Panc1 (cell line): Measurements from ENCODE around the gene CHCHD1. TPM values are rescaled to one million over a fixed set of nuclear protein-coding genes. Genes with fewer than 3 reads are reported as not detected.
A peak's percentile ranks its signal among the peaks of the same experiment; 100 is the strongest.

ENCODE experiments used
- ATAC-seq: fragments of 200-7000 bp; cut with Tn5 transposase; 2 replicates; pipeline ENCODE4 v1.9.1; 2020; ENCODE audit warnings: mild to moderate bottlenecking, moderate library complexity
- BruUV-seq: library from RNA; stranded (reverse); fragments of 400-500 nt; replicated peaks from 2 replicates; lab custom pipeline; 2021; lab: Mats Ljungman, UMichigan
- CTCF ChIA-PET: fragments of 300-600 bp; sonication (Branson Sonifier 250); formaldehyde crosslinking; loops from one replicate; lab custom pipeline; 2022; ENCODE audit warnings: antibody characterized with exemption; lab: Charles Lee
- POLR2A ChIA-PET: fragments of 300-600 bp; sonication (Branson Sonifier 250); formaldehyde crosslinking; loops from one replicate; lab custom pipeline; 2022; ENCODE audit warnings: antibody characterized with exemption; lab: Charles Lee
- DNase-seq: peaks from one replicate; pipeline ENCODE4 v3.0.0-alpha.2; 2010; ENCODE audit warnings: low read depth, low spot score
- H3K27ac ChIP-seq: 2 replicates; pipeline ENCODE4 v1.5.1; 2011; ENCODE audit warnings: mild to moderate bottlenecking, low read length, inconsistent platforms
- H3K27me3 ChIP-seq: fragments of 200-500 bp; sonication (Bioruptor generic); 2 replicates; pipeline ENCODE4 v1.6.0; 2014; ENCODE audit warnings: low read length, inconsistent platforms; ENCODE audit not compliant: control insufficient read depth, insufficient read depth
- H3K36me3 ChIP-seq: fragments of 200-500 bp; sonication (Bioruptor generic); 2 replicates; pipeline ENCODE4 v1.5.1; 2014; ENCODE audit warnings: inconsistent platforms, mild to moderate bottlenecking, low read length, moderate library complexity; ENCODE audit not compliant: control insufficient read depth, insufficient read depth
- H3K4me1 ChIP-seq: 2 replicates; pipeline ENCODE4 v1.5.1; 2011; ENCODE audit warnings: inconsistent platforms, mild to moderate bottlenecking, low read length, moderate library complexity; ENCODE audit not compliant: control insufficient read depth, insufficient read depth
- H3K4me3 ChIP-seq, 2 experiments: 2 replicates each; pipeline ENCODE4 v1.5.1; 2011 to 2012; ENCODE audit warnings: low read depth in 2 of 2, low read length in 2 of 2, mild to moderate bottlenecking in 2 of 2, inconsistent platforms in 1 of 2, moderate library complexity in 1 of 2
- H3K9me3 ChIP-seq: fragments of 200-500 bp; sonication (Bioruptor generic); 2 replicates; pipeline ENCODE4 v1.5.1; 2014; ENCODE audit warnings: low read depth, mild to moderate bottlenecking, inconsistent platforms, low read length, moderate library complexity; ENCODE audit not compliant: control insufficient read depth, insufficient read depth
- POLR2AphosphoS5 ChIP-seq: IDR thresholded peaks from 2 replicates; pipeline ENCODE4 v1.6.1; 2012; ENCODE audit warnings: mild to moderate bottlenecking, low read depth, low read length, moderate library complexity
- REST ChIP-seq, 2 experiments: IDR thresholded peaks; 2 replicates each; pipeline ENCODE4 v1.6.1; 2011 to 2012; ENCODE audit warnings: low read depth in 2 of 2, control low read depth in 1 of 2, low read length in 1 of 2, mild to moderate bottlenecking in 1 of 2, moderate library complexity in 1 of 2; ENCODE audit not compliant: insufficient read depth in 1 of 2
- SIN3A ChIP-seq: IDR thresholded peaks from 2 replicates; pipeline ENCODE4 v1.6.1; 2012; ENCODE audit warnings: low read depth, mild to moderate bottlenecking, low read length, moderate library complexity, borderline replicate concordance; ENCODE audit not compliant: insufficient read depth
- TCF7L2 ChIP-seq: IDR thresholded peaks from 2 replicates; pipeline ENCODE4 v1.6.1; 2011; ENCODE audit warnings: mild to moderate bottlenecking, low read depth, low read length, inconsistent platforms
- in situ Hi-C: cut with HindIII; loops from 2 replicates; pipeline ENCODE4 v1.10.0; 2016; ENCODE audit warnings: low sequenced_read_pairs, low pct_unique_long_range_greater_than_20kb
- intact Hi-C: fragments of 100-400 bp; cut with micrococcal nuclease; formaldehyde crosslinking; loops from one replicate; pipeline ENCODE4 v1.10.0; 2022; ENCODE audit not compliant: unreplicated experiment
- total RNA-seq: library from RNA; stranded (reverse); gene quantifications from one replicate; pipeline ENCODE4 v1.2.1, GENCODE V29; 2021; ENCODE audit not compliant: unreplicated experiment
- TF ChIP-seq, protein P1 (sequence below): fragments of 450-650 bp; IDR thresholded peaks from 2 replicates; pipeline ENCODE4 v1.5.1; 2017; ENCODE audit warnings: mild to moderate bottlenecking

Gene CHCHD1
- total RNA-seq, 1 experiment from 2014 or later, result 41.2 TPM

DNA sequence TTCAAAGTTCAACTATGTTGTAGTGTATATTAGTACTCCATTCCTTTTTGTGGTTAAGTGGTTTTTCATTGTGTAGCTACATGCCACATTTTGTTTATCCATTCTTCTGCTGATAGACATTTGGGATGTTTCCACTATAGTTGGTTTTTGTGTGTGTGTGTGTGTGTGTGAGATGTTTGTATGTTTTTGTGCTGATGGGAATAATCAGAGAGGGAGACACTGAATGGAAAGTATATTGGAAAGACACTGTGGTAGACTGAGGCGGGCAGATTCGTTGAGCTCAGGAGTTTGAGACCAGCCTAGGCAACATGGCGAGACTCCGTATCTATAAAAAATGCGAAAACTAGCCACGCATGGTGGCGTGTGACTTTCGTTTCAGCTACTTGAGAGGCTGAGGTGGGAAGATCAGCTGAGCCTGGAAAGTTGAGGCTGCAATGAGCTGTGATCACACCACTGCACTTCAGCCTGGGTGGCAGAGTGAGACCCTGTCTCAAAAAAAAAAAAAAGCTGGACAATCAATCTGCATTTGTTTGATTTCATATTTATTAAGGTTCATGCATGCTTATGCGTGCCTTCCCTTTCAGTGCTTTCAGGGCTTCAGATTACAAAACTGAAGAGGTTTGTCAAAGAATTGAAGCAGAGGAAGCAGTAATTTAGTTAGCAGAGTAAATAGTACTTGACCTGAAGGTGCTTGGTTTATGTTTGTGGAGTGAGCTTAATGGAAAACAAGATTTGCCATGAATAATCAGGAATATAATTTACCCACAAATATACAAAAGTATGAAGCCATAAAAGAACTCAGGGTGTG lies 22.9 kb upstream of the CHCHD1 start:
- in situ Hi-C loops (no loop called here), intact Hi-C loops (no loop called here)
- H3K27me3 ChIP-seq, result no peaks in the 10 kb centered on the region
- no peaks in the 10 kb centered on the region for H3K9me3 ChIP-seq
- no peak overlapping the region for H3K27ac ChIP-seq
- CTCF ChIA-PET, result no interaction called here
- no peak overlapping the region for H3K4me3 ChIP-seq
- H3K4me1 ChIP-seq, result no peaks in the 10 kb centered on the region
- DNase-seq (no peak), ATAC-seq (no peak)
- POLR2A ChIA-PET, result no interaction called here
- TSS peak; percentile 13 for BruUV-seq
- TF ChIP-seq TCF7L2 (no peak), REST (IDR thresholded peaks at IDR 0.05; ENCODE audit: insufficient read depth in 1 of 2, low read depth in 2 of 2, low read length in 1 of 2) (no peak)
- TF ChIP-seq, protein P1, sequence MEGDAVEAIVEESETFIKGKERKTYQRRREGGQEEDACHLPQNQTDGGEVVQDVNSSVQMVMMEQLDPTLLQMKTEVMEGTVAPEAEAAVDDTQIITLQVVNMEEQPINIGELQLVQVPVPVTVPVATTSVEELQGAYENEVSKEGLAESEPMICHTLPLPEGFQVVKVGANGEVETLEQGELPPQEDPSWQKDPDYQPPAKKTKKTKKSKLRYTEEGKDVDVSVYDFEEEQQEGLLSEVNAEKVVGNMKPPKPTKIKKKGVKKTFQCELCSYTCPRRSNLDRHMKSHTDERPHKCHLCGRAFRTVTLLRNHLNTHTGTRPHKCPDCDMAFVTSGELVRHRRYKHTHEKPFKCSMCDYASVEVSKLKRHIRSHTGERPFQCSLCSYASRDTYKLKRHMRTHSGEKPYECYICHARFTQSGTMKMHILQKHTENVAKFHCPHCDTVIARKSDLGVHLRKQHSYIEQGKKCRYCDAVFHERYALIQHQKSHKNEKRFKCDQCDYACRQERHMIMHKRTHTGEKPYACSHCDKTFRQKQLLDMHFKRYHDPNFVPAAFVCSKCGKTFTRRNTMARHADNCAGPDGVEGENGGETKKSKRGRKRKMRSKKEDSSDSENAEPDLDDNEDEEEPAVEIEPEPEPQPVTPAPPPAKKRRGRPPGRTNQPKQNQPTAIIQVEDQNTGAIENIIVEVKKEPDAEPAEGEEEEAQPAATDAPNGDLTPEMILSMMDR, result no peak
- peaks cover 26% of the 10 kb centered on the region for H3K36me3 ChIP-seq

DNA sequence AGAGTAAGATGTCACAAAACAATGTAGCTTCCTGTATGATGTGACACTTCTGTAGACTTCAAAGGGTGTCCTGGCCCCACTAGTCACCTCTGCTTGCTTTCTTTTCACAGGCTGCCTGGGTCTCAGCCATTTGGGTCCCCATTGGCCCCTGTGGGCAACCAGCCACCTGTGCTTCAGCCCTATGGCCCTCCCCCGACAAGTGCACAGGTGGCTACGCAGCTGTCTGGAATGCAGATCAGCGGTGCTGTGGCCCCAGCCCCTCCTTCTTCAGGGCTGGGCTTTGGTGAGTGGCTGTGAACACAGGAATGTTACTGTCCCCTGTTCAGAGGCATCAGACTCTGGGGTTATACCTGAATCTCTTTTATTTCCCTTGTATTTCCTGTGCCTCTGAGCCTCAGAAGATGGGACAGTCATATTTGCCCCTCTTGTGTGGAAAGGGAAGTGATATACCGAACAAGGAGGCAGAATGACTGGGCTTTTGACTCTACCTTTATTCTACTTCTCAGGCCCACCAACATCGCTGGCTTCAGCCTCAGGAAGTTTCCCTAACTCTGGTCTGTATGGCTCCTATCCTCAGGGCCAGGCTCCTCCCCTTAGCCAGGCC lies 22.2 kb upstream of the CHCHD1 start:
- TF ChIP-seq POLR2AphosphoS5 (no peak), SIN3A (no peak), TCF7L2 (no peak), REST (IDR thresholded peaks at IDR 0.05; ENCODE audit: insufficient read depth in 1 of 2, low read depth in 2 of 2, low read length in 1 of 2) (no peak)
- TF ChIP-seq, protein P1, result no peak
- Histone ChIP-seq H3K27ac (no peak overlapping the region), H3K27me3 (no peaks in the 10 kb centered on the region), H3K9me3 (no peaks in the 10 kb centered on the region), H3K36me3 (peaks cover 26% of the 10 kb centered on the region), H3K4me1 (no peaks in the 10 kb centered on the region), H3K4me3 (no peak overlapping the region)
- intact Hi-C loops, result no loop called here
- ATAC-seq, result no peak
- in situ Hi-C loops, result no loop called here
- POLR2A ChIA-PET, result no interaction called here
- no TSS peak for BruUV-seq
- DNase-seq, result no peak
- CTCF ChIA-PET, result no interaction called here
